Stimulated activated CD8-positive, alpha-beta memory T cell treated with anti-CD3 and anti-CD28 coated beads, Interleukin-15, amount 100 ng/mL, for 24 hours (primary cell): Measurements from ENCODE around the gene CCDC188.

ENCODE experiments used
- DNase-seq: peaks from one replicate; pipeline ENCODE4 v3.0.0-alpha.2; 2020; ENCODE audit warnings: low read depth

The CCDC188 gene

GRCh38 chr22:20105456-20106204 is 45.2 kb downstream of the CCDC188 start:
- no peak for DNase-seq

- no peak for DNase-seq
These were observed 48.6 kb downstream of the CCDC188 start for GRCh38 chr22:20102203-20102780.

DNA sequence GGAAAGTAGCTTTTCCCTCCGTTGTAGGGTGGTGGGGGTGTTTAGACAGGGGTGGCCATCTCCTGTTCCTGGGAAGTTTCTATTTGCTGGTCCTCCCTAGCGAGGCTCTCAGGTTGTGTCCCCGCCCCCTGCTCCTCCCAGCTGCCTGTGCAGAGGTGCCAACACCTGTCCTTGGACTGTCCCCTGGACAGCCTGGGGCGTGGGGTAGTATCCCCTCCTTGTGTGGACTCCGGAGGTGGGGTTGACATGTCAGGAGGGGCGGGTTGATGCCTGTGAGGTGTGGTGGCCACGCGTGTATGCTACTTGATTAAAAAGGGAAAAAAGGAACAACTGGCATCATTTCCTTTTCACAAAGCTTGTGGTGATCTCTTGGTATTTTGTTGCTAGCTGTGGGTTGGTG is 49.2 kb downstream of the CCDC188 start:
- DNase-seq, result no peak

GRCh38 chr22:20099099-20099711 is 51.6 kb downstream of the CCDC188 start:
- DNase-seq, result no peak
